Activated naive CD8-positive, alpha-beta T cell treated with anti-CD3 and anti-CD28 coated beads for 36 hours (primary cell): ENCODE results near the gene SLC26A6. TPM values are rescaled to one million over a fixed set of nuclear protein-coding genes. Genes with fewer than 3 reads are reported as not detected.

ENCODE experiments used
- DNase-seq: peaks from one replicate; pipeline ENCODE4 v3.0.0; 2021
- H3K27ac Mint-ChIP-seq: one replicate; pipeline ENCODE4 v1.8.0; 2022; ENCODE audit warnings: mild to moderate bottlenecking, moderate library complexity, mixed read lengths
- H3K27me3 Mint-ChIP-seq: one replicate; pipeline ENCODE4 v1.8.0; 2022; ENCODE audit warnings: mild to moderate bottlenecking, mixed read lengths
- H3K36me3 Mint-ChIP-seq: one replicate; pipeline ENCODE4 v1.8.0; 2021; ENCODE audit warnings: mild to moderate bottlenecking, mixed read lengths
- H3K4me1 Mint-ChIP-seq: one replicate; pipeline ENCODE4 v1.8.0; 2021; ENCODE audit warnings: mixed read lengths
- H3K4me3 Mint-ChIP-seq: one replicate; pipeline ENCODE4 v1.8.0; 2022; ENCODE audit warnings: mild to moderate bottlenecking, moderate library complexity, mixed read lengths
- H3K9me3 Mint-ChIP-seq: one replicate; pipeline ENCODE4 v1.8.0; 2022; ENCODE audit warnings: mixed read lengths
- total RNA-seq, 2 experiments: library from RNA; stranded (reverse); gene quantifications; one replicate each; pipeline ENCODE4 v1.2.3, GENCODE V29; 2021

The SLC26A6 gene
- 10 to 100 TPM; 16.6 to 18.4 TPM for total RNA-seq

GRCh38 chr3:48635222-48636021 lies at the start of gene SLC26A6:
TSS of gene SLC26A6 (minus strand) at chr3:48635461. CDS start at chr3:48635393, 68 bp downstream.
- H3K36me3 Mint-ChIP-seq: peaks cover 3% of the 10 kb centered on the region
- no peaks in the 10 kb centered on the region for H3K9me3 Mint-ChIP-seq
- DNase-seq: peak; percentile 97
- peaks cover 23% of the 10 kb centered on the region for H3K4me1 Mint-ChIP-seq
- H3K27ac Mint-ChIP-seq: peak within 1 kb of the TSS; percentile 86
- H3K4me3 Mint-ChIP-seq: peak within 1 kb of the TSS; percentile 86
- H3K27me3 Mint-ChIP-seq: no peaks in the 10 kb centered on the region

- H3K27me3 Mint-ChIP-seq: no peaks in the 10 kb centered on the region
- peaks cover 23% of the 10 kb centered on the region for H3K36me3 Mint-ChIP-seq
- no peak for DNase-seq
- peak overlapping the region; percentile 82 for H3K27ac Mint-ChIP-seq
- H3K9me3 Mint-ChIP-seq: no peaks in the 10 kb centered on the region
- H3K4me3 Mint-ChIP-seq: peak overlapping the region; percentile 93
- peaks cover 19% of the 10 kb centered on the region for H3K4me1 Mint-ChIP-seq
These were observed 49.4 kb upstream of the SLC26A6 start for GRCh38 chr3:48684480-48685143.

GRCh38 chr3:48684054-48684349 lies 48.7 kb upstream of the SLC26A6 start:
- DNase-seq: no peak
- H3K4me3 Mint-ChIP-seq: peak overlapping the region; percentile 93
- peaks cover 23% of the 10 kb centered on the region for H3K36me3 Mint-ChIP-seq
- no peaks in the 10 kb centered on the region for H3K27me3 Mint-ChIP-seq
- H3K27ac Mint-ChIP-seq: peak overlapping the region; percentile 12
- H3K4me1 Mint-ChIP-seq: peaks cover 19% of the 10 kb centered on the region
- no peaks in the 10 kb centered on the region for H3K9me3 Mint-ChIP-seq

- Mint-ChIP-seq H3K9me3 (no peaks in the 10 kb centered on the region), H3K36me3 (peaks cover 32% of the 10 kb centered on the region), H3K4me1 (peaks cover 19% of the 10 kb centered on the region), H3K27me3 (no peaks in the 10 kb centered on the region), H3K27ac (no peak overlapping the region), H3K4me3 (no peak overlapping the region)
- DNase-seq: no peak
These were observed 47.5 kb upstream of the SLC26A6 start for GRCh38 chr3:48682786-48683185.

- Mint-ChIP-seq H3K4me1 (peaks cover 17% of the 10 kb centered on the region), H3K9me3 (no peaks in the 10 kb centered on the region), H3K36me3 (peaks cover 38% of the 10 kb centered on the region), H3K4me3 (no peak overlapping the region), H3K27ac (no peak overlapping the region), H3K27me3 (no peaks in the 10 kb centered on the region)
- no peak for DNase-seq
These were observed 46.8 kb upstream of the SLC26A6 start for GRCh38 chr3:48681974-48682610.

GRCh38 chr3:48681541-48681880 lies 46.2 kb upstream of the SLC26A6 start:
- H3K4me3 Mint-ChIP-seq: no peak overlapping the region
- H3K27ac Mint-ChIP-seq: no peak overlapping the region
- H3K9me3 Mint-ChIP-seq: no peaks in the 10 kb centered on the region
- no peak for DNase-seq
- H3K27me3 Mint-ChIP-seq: no peaks in the 10 kb centered on the region
- H3K4me1 Mint-ChIP-seq: peaks cover 15% of the 10 kb centered on the region
- H3K36me3 Mint-ChIP-seq: peaks cover 36% of the 10 kb centered on the region

GRCh38 chr3:48680811-48681540 lies 45.7 kb upstream of the SLC26A6 start:
- DNase-seq: no peak
- Mint-ChIP-seq H3K4me1 (peaks cover 13% of the 10 kb centered on the region), H3K27ac (peak overlapping the region; percentile 58), H3K27me3 (no peaks in the 10 kb centered on the region), H3K36me3 (peaks cover 36% of the 10 kb centered on the region), H3K4me3 (no peak overlapping the region), H3K9me3 (no peaks in the 10 kb centered on the region)

- Mint-ChIP-seq H3K4me1 (peaks cover 9% of the 10 kb centered on the region), H3K9me3 (no peaks in the 10 kb centered on the region), H3K36me3 (peaks cover 36% of the 10 kb centered on the region), H3K27me3 (no peaks in the 10 kb centered on the region), H3K4me3 (no peak overlapping the region), H3K27ac (no peak overlapping the region)
- DNase-seq: no peak
These were observed 44.4 kb upstream of the SLC26A6 start for GRCh38 chr3:48679411-48680391.

- Mint-ChIP-seq H3K36me3 (peaks cover 31% of the 10 kb centered on the region), H3K27me3 (no peaks in the 10 kb centered on the region), H3K9me3 (no peaks in the 10 kb centered on the region), H3K27ac (no peak overlapping the region), H3K4me1 (peaks cover 3% of the 10 kb centered on the region), H3K4me3 (no peak overlapping the region)
- no peak for DNase-seq
These were observed 43.5 kb upstream of the SLC26A6 start for GRCh38 chr3:48678566-48679380.

- Mint-ChIP-seq H3K9me3 (no peaks in the 10 kb centered on the region), H3K4me1 (peaks cover 2% of the 10 kb centered on the region), H3K36me3 (peaks cover 29% of the 10 kb centered on the region), H3K27ac (no peak overlapping the region), H3K4me3 (no peak overlapping the region), H3K27me3 (no peaks in the 10 kb centered on the region)
- DNase-seq: no peak
These were observed 42.8 kb upstream of the SLC26A6 start for GRCh38 chr3:48678056-48678455.

GRCh38 chr3:48674505-48674904 lies 39.2 kb upstream of the SLC26A6 start:
- H3K27ac Mint-ChIP-seq: no peak overlapping the region
- no peaks in the 10 kb centered on the region for H3K9me3 Mint-ChIP-seq
- no peak overlapping the region for H3K4me3 Mint-ChIP-seq
- no peaks in the 10 kb centered on the region for H3K27me3 Mint-ChIP-seq
- H3K4me1 Mint-ChIP-seq: no peaks in the 10 kb centered on the region
- DNase-seq: no peak
- H3K36me3 Mint-ChIP-seq: peaks cover 29% of the 10 kb centered on the region

- Mint-ChIP-seq H3K4me1 (no peaks in the 10 kb centered on the region), H3K9me3 (no peaks in the 10 kb centered on the region), H3K27ac (no peak overlapping the region), H3K4me3 (no peak overlapping the region), H3K27me3 (no peaks in the 10 kb centered on the region), H3K36me3 (peaks cover 22% of the 10 kb centered on the region)
- DNase-seq: no peak
These were observed 37.3 kb upstream of the SLC26A6 start for GRCh38 chr3:48672522-48672921.

GRCh38 chr3:48664929-48665328 lies 29.7 kb upstream of the SLC26A6 start:
- Mint-ChIP-seq H3K27ac (no peak overlapping the region), H3K4me1 (peaks cover 11% of the 10 kb centered on the region), H3K9me3 (no peaks in the 10 kb centered on the region), H3K27me3 (peaks cover 39% of the 10 kb centered on the region), H3K36me3 (peaks cover 8% of the 10 kb centered on the region), H3K4me3 (no peak overlapping the region)
- DNase-seq: no peak

- Mint-ChIP-seq H3K9me3 (no peaks in the 10 kb centered on the region), H3K4me3 (no peak overlapping the region), H3K27me3 (peaks cover 43% of the 10 kb centered on the region), H3K27ac (no peak overlapping the region), H3K36me3 (peaks cover 6% of the 10 kb centered on the region), H3K4me1 (peaks cover 11% of the 10 kb centered on the region)
- no peak for DNase-seq
These were observed 29.0 kb upstream of the SLC26A6 start for GRCh38 chr3:48664313-48664644.
